H1 (cell line): ENCODE data around the gene MPDU1. TPM values are rescaled to one million over a fixed set of nuclear protein-coding genes. Genes with fewer than 3 reads are reported as not detected.

Source experiments
- ATF3 ChIP-seq: IDR thresholded peaks from 2 replicates; pipeline ENCODE4 v1.6.1; 2011; ENCODE audit warnings: low read depth, mild to moderate bottlenecking, low read length; ENCODE audit not compliant: insufficient read depth
- GTF2F1 ChIP-seq: IDR thresholded peaks from 2 replicates; pipeline ENCODE4 v1.6.1; 2012; ENCODE audit warnings: low read depth, low read length, improper control_type of control experiment, borderline replicate concordance
- KDM5A ChIP-seq: fragments of 200-600 bp; IDR thresholded peaks from 2 replicates; pipeline ENCODE4 v1.7.1; 2012; ENCODE audit warnings: mild to moderate bottlenecking, low read length, inconsistent platforms, mixed read lengths
- NANOG ChIP-seq: IDR thresholded peaks from 2 replicates; pipeline ENCODE4 v1.6.1; 2011; ENCODE audit warnings: low read length, low read depth, mild to moderate bottlenecking, inconsistent platforms; ENCODE audit not compliant: insufficient read depth, poor library complexity, severe bottlenecking
- POLR2A ChIP-seq, 2 experiments: IDR thresholded peaks; 1 replicate in 1 of 2; 2 replicates in 1 of 2; pipeline ENCODE4 v1.6.1; 2011; ENCODE audit warnings: low read depth in 2 of 2, low read length in 2 of 2, mild to moderate bottlenecking in 2 of 2; ENCODE audit errors: control extremely low read depth in 1 of 2
- RNF2 ChIP-seq: fragments of 200-900, 300-1000 bp; sonication (generic); IDR thresholded peaks from 2 replicates; pipeline ENCODE4 v1.7.1; 2016; ENCODE audit warnings: borderline replicate concordance, low read depth, mild to moderate bottlenecking, antibody characterized with exemption, low read length; ENCODE audit not compliant: poor library complexity, severe bottlenecking; ENCODE audit errors: missing control alignments
- RXRA ChIP-seq: IDR thresholded peaks from 2 replicates; pipeline ENCODE4 v1.6.1; 2011; ENCODE audit warnings: low read depth, mild to moderate bottlenecking, low read length, moderate library complexity; ENCODE audit not compliant: insufficient read depth
- SIRT6 ChIP-seq: IDR thresholded peaks from one replicate; pipeline ENCODE4 v1.7.1; 2012; ENCODE audit warnings: low read length, inconsistent platforms
- TAF7 ChIP-seq: optimal IDR thresholded peaks from 2 replicates; pipeline ENCODE3; 2011; ENCODE audit warnings: low read depth, mild to moderate bottlenecking, inconsistent platforms, low read length, moderate library complexity, borderline replicate concordance
- polyA plus RNA-seq, 7 experiments: library from polyadenylated mRNA; depleted of rRNA in 3 of 7; stranded (reverse) in 5 of 7; unstranded in 2 of 7; fragments of >200 nt in 5 of 7; fragments of 200-250 nt in 2 of 7; gene quantifications; 1 replicate in 5 of 7; 2 replicates in 1 of 7; 4 replicates in 1 of 7; pipeline versions ENCODE4 v1.2.1 to v1.2.3, GENCODE V29; 2011 to 2013; ENCODE audit warnings: missing spikeins in 2 of 7, mixed read lengths in 2 of 7
- total RNA-seq: library from RNA; stranded (reverse); fragmentation: NEBNext Ultra II Directional; extraction: Animal tissue kit (Norgen Biotek cat#: 25700); gene quantifications from 2 replicates; pipeline ENCODE4 v1.2.1, GENCODE V29; 2021

The MPDU1 gene
- total and polyA plus RNA-seq, 2 of the 8 experiments (the other 6 are each of a cell fraction or from before 2014, with no cell fraction given): 63.2 to 142 TPM

- TF ChIP-seq TAF7: peak; percentile 48
- TF ChIP-seq SIRT6: no peak
- no peak for TF ChIP-seq NANOG
- no peak for TF ChIP-seq ATF3
- no peak for TF ChIP-seq RNF2
- TF ChIP-seq POLR2A (IDR thresholded peaks at IDR 0.05; ENCODE audit: control extremely low read depth in 1 of 2, low read depth in 2 of 2, low read length in 2 of 2): peak; percentile 32 to 91
- TF ChIP-seq GTF2F1: no peak
- TF ChIP-seq RXRA: no peak
- TF ChIP-seq KDM5A: no peak
Observed at GRCh38 chr17:7589891-7590691, 6.4 kb downstream of the MPDU1 start, which contains the start of gene SOX15 (continued).
